DND-41 (cell line): Measurements from ENCODE around the gene CREB3L1.

Experiments used
- EZH2 ChIP-seq: IDR thresholded peaks from 3 replicates; pipeline ENCODE4 v1.6.1; 2012; ENCODE audit warnings: borderline replicate concordance, low read depth, mild to moderate bottlenecking, moderate library complexity, low read length, inconsistent platforms; ENCODE audit not compliant: severe bottlenecking
- TF ChIP-seq, protein P1 (sequence below): IDR thresholded peaks from 2 replicates; pipeline ENCODE4 v1.5.1; 2012; ENCODE audit warnings: borderline replicate concordance, low read length, moderate library complexity, mild to moderate bottlenecking; ENCODE audit not compliant: poor library complexity, severe bottlenecking; ENCODE audit errors: extremely low read depth

DNA sequence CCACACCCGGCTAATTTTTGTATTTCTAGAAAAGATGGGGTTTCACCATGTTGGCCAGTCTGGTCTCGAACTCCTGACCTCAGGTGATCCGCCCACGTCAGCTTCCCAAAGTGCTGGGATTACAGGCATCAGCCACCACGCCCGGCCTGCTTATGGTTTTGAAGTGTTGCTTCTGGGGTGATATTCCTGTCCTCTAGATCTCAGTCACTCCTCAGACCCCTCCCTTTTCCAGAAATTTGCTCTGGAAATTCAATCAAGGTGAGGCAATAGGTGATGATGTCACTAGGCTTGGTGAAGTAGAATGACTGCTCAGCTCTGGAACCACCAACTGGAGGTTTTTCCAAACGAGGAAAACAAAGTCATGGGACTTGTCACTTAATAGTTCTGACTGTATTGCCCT, 36.6 kb upstream of the CREB3L1 start:
- TF ChIP-seq EZH2, result no peak
- TF ChIP-seq, protein P1, sequence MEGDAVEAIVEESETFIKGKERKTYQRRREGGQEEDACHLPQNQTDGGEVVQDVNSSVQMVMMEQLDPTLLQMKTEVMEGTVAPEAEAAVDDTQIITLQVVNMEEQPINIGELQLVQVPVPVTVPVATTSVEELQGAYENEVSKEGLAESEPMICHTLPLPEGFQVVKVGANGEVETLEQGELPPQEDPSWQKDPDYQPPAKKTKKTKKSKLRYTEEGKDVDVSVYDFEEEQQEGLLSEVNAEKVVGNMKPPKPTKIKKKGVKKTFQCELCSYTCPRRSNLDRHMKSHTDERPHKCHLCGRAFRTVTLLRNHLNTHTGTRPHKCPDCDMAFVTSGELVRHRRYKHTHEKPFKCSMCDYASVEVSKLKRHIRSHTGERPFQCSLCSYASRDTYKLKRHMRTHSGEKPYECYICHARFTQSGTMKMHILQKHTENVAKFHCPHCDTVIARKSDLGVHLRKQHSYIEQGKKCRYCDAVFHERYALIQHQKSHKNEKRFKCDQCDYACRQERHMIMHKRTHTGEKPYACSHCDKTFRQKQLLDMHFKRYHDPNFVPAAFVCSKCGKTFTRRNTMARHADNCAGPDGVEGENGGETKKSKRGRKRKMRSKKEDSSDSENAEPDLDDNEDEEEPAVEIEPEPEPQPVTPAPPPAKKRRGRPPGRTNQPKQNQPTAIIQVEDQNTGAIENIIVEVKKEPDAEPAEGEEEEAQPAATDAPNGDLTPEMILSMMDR, result no peak
